Transverse colon (tissue), 4 donors: ENCODE measurements around the gene UBE2K.

ENCODE experiments used
- CTCF ChIP-seq, 5 experiments: fragments of 200-600 bp in 3 of 5; fragments of 450-650 bp in 2 of 5; sonication (generic) in 3 of 5; IDR thresholded peaks; 1 replicate in 2 of 5; 2 replicates in 3 of 5; pipeline ENCODE4 v1.5.1; 2016 to 2017; ENCODE audit warnings: antibody characterized with exemption in 5 of 5, inconsistent platforms in 3 of 5, mild to moderate bottlenecking in 2 of 5, moderate library complexity in 1 of 5
- EP300 ChIP-seq: sonication (generic); formaldehyde crosslinking; IDR thresholded peaks from one replicate; pipeline ENCODE4 v1.6.1; 2017; ENCODE audit warnings: antibody characterized with exemption, low read depth
- POLR2A ChIP-seq: fragments of 450-650 bp; IDR thresholded peaks from one replicate; pipeline ENCODE4 v1.6.1; 2016; ENCODE audit warnings: antibody characterized with exemption, mild to moderate bottlenecking, moderate library complexity
- POLR2AphosphoS5 ChIP-seq, 3 donors: sonication (generic); formaldehyde crosslinking; IDR thresholded peaks; one replicate each; pipeline ENCODE4 v1.6.1; 2016; ENCODE audit warnings: antibody characterized with exemption in 3 of 3

- TF ChIP-seq CTCF (IDR thresholded peaks at IDR 0.05) (no peak), POLR2AphosphoS5 (IDR thresholded peaks at IDR 0.05) (no peak), EP300 (no peak), POLR2A (no peak)
Measured at GRCh38 chr4:39812500-39812899, 114.6 kb downstream of the UBE2K start.
